A549 treated with DMSO at 1 μM for 4 hours (cell line): ENCODE results near the gene PSMA8. TPM values are rescaled to one million over a fixed set of nuclear protein-coding genes. Genes with fewer than 3 reads are reported as not detected.

Experiments
- total RNA-seq: library from RNA; stranded (reverse); fragments of 200-300 nt; extraction: Qiagen RNA extraction; gene quantifications from 5 replicates; pipeline ENCODE4 v1.2.3, GENCODE V29; 2022; ENCODE audit warnings: low read depth

Gene PSMA8
- not detected in 5 replicates for total RNA-seq

GRCh38 chr18:26133652-26134051 is at the start of gene PSMA8:
TSS of gene PSMA8 (plus strand) at chr18:26133869. CDS start at chr18:26133966, 97 bp downstream.

GRCh38 chr18:26090130-26091046 is 43.3 kb upstream of the PSMA8 start, which contains the start of gene SS18:
TSS of gene SS18 (minus strand) at chr18:26090613. CDS start at chr18:26090569, 44 bp downstream.

GRCh38 chr18:26226229-26227050 is 92.8 kb downstream of the PSMA8 start, which contains the start of gene TAF4B:
TSS of gene TAF4B (plus strand) at chr18:26226445. CDS start at chr18:26226934, 489 bp downstream.

Other genes with a start within 250 kb of the PSMA8 start
- gene SS18, start 43.3 kb upstream of the PSMA8 start, total RNA-seq: 50.1 to 75.7 TPM (median 58.8 TPM) in 5 replicates
- 5.2 to 7.0 TPM (median 5.3 TPM) in 5 replicates for gene TAF4B, start 92.6 kb downstream of the PSMA8 start, total RNA-seq